OCI-LY3 (cell line): Measurements from ENCODE around the gene AGBL4.

ENCODE experiments used
- H2AFZ ChIP-seq: fragments of 200-600, 300-600 bp; shearing (Covaris generic); 2 replicates; pipeline ENCODE4 v1.6.0; 2014; ENCODE audit warnings: antibody characterized with exemption, low read depth, low read length
- H3K27ac ChIP-seq: fragments of 200-600, 300-600 bp; sonication (generic); 2 replicates; pipeline ENCODE4 v1.5.1; 2014; ENCODE audit warnings: mild to moderate bottlenecking, low read length, moderate library complexity, mixed read lengths
- H3K27me3 ChIP-seq: fragments of 200-600, 300-600 bp; sonication (generic); 2 replicates; pipeline ENCODE4 v1.6.1; 2014; ENCODE audit warnings: low read depth, low read length, mixed read lengths
- H3K36me3 ChIP-seq: fragments of 200-600, 300-600 bp; sonication (generic); replicated peaks from 2 replicates; pipeline ENCODE3; 2014; ENCODE audit warnings: low read depth, low read length, mixed read lengths
- H3K4me1 ChIP-seq: fragments of 300-600, 200-600 bp; sonication (generic); 2 replicates; pipeline ENCODE4 v1.6.1; 2014; ENCODE audit warnings: low read length, mixed read lengths
- H3K4me2 ChIP-seq: fragments of 200-600, 300-600 bp; sonication (generic); 2 replicates; pipeline ENCODE4 v1.6.1; 2014; ENCODE audit warnings: low read length, mixed read lengths
- H3K4me3 ChIP-seq: fragments of 300-600, 200-600 bp; sonication (generic); 2 replicates; pipeline ENCODE4 v1.5.1; 2014; ENCODE audit warnings: antibody characterized with exemption, mild to moderate bottlenecking, low read length, moderate library complexity
- H3K79me2 ChIP-seq: fragments of 300-600, 200-600 bp; shearing (Covaris generic); 2 replicates; pipeline ENCODE4 v1.6.1; 2014; ENCODE audit warnings: mild to moderate bottlenecking, low read length, mixed read lengths
- H3K9ac ChIP-seq: fragments of 300-600, 200-600 bp; shearing (Covaris generic); 2 replicates; pipeline ENCODE4 v1.6.0; 2014; ENCODE audit warnings: mild to moderate bottlenecking, low read length, moderate library complexity
- H3K9me3 ChIP-seq: fragments of 200-600, 300-600 bp; shearing (Covaris generic); 2 replicates; pipeline ENCODE4 v1.6.1; 2014; ENCODE audit warnings: low read length, mixed read lengths; ENCODE audit not compliant: insufficient read depth
- H4K20me1 ChIP-seq: fragments of 200-600, 300-600 bp; sonication (generic); 2 replicates; pipeline ENCODE4 v1.6.1; 2016; ENCODE audit warnings: low read length, mixed read lengths; ENCODE audit not compliant: insufficient read depth
- EZH2phosphoT487 ChIP-seq: fragments of 200-600 bp; shearing (Covaris generic); IDR thresholded peaks from 2 replicates; pipeline ENCODE4 v1.6.1; 2018; ENCODE audit warnings: antibody characterized with exemption, mixed run types, low read depth
- TF ChIP-seq, protein P1 (sequence below): fragments of 200-600, 300-600 bp; sonication (generic); IDR thresholded peaks from 2 replicates; pipeline ENCODE4 v1.5.1; 2014; ENCODE audit warnings: antibody characterized with exemption, low read length, low read depth

Gene AGBL4

GRCh38 chr1:49111931-49112330 is 911.8 kb downstream of the AGBL4 start:
- H3K4me2 ChIP-seq = no peak overlapping the region
- no peak overlapping the region for H3K4me3 ChIP-seq
- H3K27me3 ChIP-seq = no peaks in the 10 kb centered on the region
- no peak overlapping the region for H3K27ac ChIP-seq
- no peak overlapping the region for H3K9ac ChIP-seq
- no peaks in the 10 kb centered on the region for H3K79me2 ChIP-seq
- no peaks in the 10 kb centered on the region for H3K36me3 ChIP-seq
- no peak overlapping the region for H2AFZ ChIP-seq
- H3K4me1 ChIP-seq = no peaks in the 10 kb centered on the region
- TF ChIP-seq, protein P1, sequence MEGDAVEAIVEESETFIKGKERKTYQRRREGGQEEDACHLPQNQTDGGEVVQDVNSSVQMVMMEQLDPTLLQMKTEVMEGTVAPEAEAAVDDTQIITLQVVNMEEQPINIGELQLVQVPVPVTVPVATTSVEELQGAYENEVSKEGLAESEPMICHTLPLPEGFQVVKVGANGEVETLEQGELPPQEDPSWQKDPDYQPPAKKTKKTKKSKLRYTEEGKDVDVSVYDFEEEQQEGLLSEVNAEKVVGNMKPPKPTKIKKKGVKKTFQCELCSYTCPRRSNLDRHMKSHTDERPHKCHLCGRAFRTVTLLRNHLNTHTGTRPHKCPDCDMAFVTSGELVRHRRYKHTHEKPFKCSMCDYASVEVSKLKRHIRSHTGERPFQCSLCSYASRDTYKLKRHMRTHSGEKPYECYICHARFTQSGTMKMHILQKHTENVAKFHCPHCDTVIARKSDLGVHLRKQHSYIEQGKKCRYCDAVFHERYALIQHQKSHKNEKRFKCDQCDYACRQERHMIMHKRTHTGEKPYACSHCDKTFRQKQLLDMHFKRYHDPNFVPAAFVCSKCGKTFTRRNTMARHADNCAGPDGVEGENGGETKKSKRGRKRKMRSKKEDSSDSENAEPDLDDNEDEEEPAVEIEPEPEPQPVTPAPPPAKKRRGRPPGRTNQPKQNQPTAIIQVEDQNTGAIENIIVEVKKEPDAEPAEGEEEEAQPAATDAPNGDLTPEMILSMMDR = no peak
- no peak for TF ChIP-seq EZH2phosphoT487
- no peaks in the 10 kb centered on the region for H3K9me3 ChIP-seq
- no peaks in the 10 kb centered on the region for H4K20me1 ChIP-seq

DNA sequence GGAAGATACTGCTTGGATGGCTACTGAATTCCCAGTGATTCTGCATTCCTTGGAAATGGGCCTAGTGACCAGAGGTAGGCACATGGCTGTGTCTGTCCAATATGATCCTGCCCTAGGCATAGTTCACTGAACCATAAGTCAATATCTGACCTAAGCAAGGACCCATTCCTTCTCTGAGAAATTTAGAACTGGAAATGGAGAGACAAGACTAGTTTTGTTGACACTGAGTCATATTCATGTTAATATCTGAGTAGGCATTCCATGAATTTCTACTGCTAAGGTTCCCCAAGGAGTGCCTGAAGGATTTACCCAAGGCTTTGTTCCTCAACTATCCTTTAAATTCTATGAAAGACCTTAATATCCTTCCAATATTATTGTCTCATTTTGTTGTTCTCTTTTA is 917.3 kb downstream of the AGBL4 start:
- H3K9ac ChIP-seq = no peak overlapping the region
- TF ChIP-seq, protein P1 = no peak
- TF ChIP-seq EZH2phosphoT487 = no peak
- H3K79me2 ChIP-seq = no peaks in the 10 kb centered on the region
- no peak overlapping the region for H3K4me2 ChIP-seq
- H3K27ac ChIP-seq = no peak overlapping the region
- H3K4me3 ChIP-seq = no peak overlapping the region
- no peaks in the 10 kb centered on the region for H3K4me1 ChIP-seq
- no peak overlapping the region for H2AFZ ChIP-seq
- no peaks in the 10 kb centered on the region for H3K9me3 ChIP-seq
- H3K36me3 ChIP-seq = no peaks in the 10 kb centered on the region
- H3K27me3 ChIP-seq = no peaks in the 10 kb centered on the region
- no peaks in the 10 kb centered on the region for H4K20me1 ChIP-seq

- Histone ChIP-seq H3K4me1 (no peaks in the 10 kb centered on the region), H3K4me2 (no peak overlapping the region), H3K4me3 (no peak overlapping the region), H3K36me3 (no peaks in the 10 kb centered on the region), H3K27me3 (0 out of 2 replicates have a peak, but pooled peaks cover 3% of the 10 kb centered on the region), H3K9me3 (no peaks in the 10 kb centered on the region), H3K9ac (no peak overlapping the region), H4K20me1 (no peaks in the 10 kb centered on the region), H3K79me2 (no peaks in the 10 kb centered on the region), H3K27ac (no peak overlapping the region), H2AFZ (no peak overlapping the region)
- no peak for TF ChIP-seq EZH2phosphoT487
- TF ChIP-seq, protein P1 = no peak
These were observed 919.2 kb downstream of the AGBL4 start for GRCh38 chr1:49104575-49104974.

GRCh38 chr1:49102752-49103151 is 921.0 kb downstream of the AGBL4 start:
- no peaks in the 10 kb centered on the region for H3K79me2 ChIP-seq
- H2AFZ ChIP-seq = no peak overlapping the region
- no peaks in the 10 kb centered on the region for H3K9me3 ChIP-seq
- no peaks in the 10 kb centered on the region for H3K4me1 ChIP-seq
- no peaks in the 10 kb centered on the region for H3K36me3 ChIP-seq
- no peak overlapping the region for H3K27ac ChIP-seq
- no peaks in the 10 kb centered on the region for H4K20me1 ChIP-seq
- TF ChIP-seq, protein P1 = no peak
- TF ChIP-seq EZH2phosphoT487 = no peak
- no peak overlapping the region for H3K4me2 ChIP-seq
- no peak overlapping the region for H3K9ac ChIP-seq
- 0 out of 2 replicates have a peak, but pooled peaks cover 3% of the 10 kb centered on the region for H3K27me3 ChIP-seq
- no peak overlapping the region for H3K4me3 ChIP-seq
